ENCODE measurements around the gene PLCG2. TPM values are rescaled to one million over a fixed set of nuclear protein-coding genes. Genes with fewer than 3 reads are reported as not detected.

PLCG2 gene
- total RNA-seq, 2 donors from 2014 or later, result 7.4 to 13.4 TPM

DNA sequence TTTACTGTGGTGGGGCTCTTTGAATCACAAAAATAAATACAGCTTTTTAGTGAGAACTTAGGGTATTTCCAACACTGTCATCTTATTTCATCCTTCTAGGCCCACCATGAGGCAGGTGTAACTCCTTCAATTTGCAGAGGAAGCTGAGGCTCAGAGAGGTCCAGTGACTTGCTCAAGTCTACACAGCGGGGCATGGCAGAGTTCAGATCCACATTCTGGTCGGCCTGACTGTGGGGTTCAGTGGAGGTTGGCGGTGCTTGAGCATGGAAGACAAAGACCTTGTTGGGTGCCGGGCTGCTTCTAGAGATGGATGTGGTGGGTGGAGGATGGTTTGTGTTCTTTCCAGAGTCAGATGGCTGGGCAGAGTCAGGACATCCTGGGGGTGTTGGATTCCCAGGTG is 39.8 kb downstream of the PLCG2 start:
- no peak overlapping the region for H3K4me3 ChIP-seq
- no peak overlapping the region for H3K27ac ChIP-seq
- H3K27me3 ChIP-seq, result no peaks in the 10 kb centered on the region
- DNase-seq (ENCODE audit: low spot score), result no peak
- H3K9me3 ChIP-seq, result no peaks in the 10 kb centered on the region
- peaks cover 0 to 20% of the 10 kb centered on the region in 2 donors for H3K4me1 ChIP-seq
- no peaks in the 10 kb centered on the region for H3K36me3 ChIP-seq
- TF ChIP-seq, protein P1, sequence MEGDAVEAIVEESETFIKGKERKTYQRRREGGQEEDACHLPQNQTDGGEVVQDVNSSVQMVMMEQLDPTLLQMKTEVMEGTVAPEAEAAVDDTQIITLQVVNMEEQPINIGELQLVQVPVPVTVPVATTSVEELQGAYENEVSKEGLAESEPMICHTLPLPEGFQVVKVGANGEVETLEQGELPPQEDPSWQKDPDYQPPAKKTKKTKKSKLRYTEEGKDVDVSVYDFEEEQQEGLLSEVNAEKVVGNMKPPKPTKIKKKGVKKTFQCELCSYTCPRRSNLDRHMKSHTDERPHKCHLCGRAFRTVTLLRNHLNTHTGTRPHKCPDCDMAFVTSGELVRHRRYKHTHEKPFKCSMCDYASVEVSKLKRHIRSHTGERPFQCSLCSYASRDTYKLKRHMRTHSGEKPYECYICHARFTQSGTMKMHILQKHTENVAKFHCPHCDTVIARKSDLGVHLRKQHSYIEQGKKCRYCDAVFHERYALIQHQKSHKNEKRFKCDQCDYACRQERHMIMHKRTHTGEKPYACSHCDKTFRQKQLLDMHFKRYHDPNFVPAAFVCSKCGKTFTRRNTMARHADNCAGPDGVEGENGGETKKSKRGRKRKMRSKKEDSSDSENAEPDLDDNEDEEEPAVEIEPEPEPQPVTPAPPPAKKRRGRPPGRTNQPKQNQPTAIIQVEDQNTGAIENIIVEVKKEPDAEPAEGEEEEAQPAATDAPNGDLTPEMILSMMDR (IDR thresholded peaks at IDR 0.05), result no peak

DNA sequence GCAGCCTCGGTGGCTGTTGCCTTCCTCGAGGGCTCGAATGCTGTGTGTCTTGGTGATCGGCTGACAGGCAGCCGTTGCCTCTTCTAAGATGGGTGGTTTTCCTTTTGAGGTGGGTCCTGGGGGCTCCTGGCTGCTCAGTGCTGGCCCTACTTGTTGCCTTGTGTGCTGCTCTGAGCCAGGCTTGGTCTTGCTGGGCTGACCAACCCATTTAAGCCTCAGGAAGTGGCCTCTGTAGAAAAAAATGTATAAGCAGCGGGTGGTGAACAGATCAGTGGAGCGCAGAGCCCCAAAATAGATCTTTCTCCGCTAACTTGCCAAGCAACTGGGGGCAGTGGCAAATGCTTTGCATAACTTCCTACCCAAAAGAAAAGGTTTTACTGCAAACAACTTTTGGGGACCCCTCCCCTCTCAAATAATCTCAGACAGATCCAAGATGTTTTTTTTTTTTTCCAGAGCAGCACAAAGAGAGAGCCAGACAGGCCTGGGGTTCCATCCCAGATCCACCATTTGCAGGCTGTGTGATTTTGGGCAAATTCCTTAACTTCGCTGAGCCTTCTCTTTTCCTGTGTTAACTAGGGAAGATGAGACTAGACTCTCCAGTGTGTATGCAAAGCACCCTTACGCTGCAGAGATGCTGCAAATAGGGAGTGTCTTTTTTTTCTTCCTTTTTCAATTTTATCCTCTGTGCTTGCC is 42.5 kb downstream of the PLCG2 start:
- Histone ChIP-seq H3K27me3 (no peaks in the 10 kb centered on the region), H3K9me3 (no peaks in the 10 kb centered on the region), H3K36me3 (no peaks in the 10 kb centered on the region), H3K4me1 (peaks cover 0 to 20% of the 10 kb centered on the region in 2 donors), H3K4me3 (no peak overlapping the region), H3K27ac (no peak overlapping the region)
- DNase-seq (ENCODE audit: low spot score), result no peak
- TF ChIP-seq, protein P1 (IDR thresholded peaks at IDR 0.05), result no peak

DNA sequence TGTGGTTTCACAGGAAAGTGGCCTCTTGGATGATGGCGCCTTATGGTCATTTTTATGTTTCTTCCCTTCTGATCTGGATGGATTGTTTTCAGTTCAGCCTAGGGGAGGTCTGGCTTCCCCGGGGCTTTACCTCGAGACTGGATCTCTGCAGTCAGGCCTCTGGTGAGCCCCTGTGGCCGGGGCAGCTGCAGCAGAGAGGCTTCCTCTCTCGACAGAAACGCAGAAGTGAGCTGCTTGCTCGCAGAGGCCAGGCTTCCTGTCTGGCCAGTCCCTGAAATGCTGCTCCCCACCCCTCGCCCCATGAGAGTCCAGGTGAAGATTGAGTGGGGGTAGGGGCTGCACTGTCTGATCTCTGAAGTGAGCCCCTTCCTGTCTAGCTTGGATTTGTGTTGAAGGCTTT is 44.0 kb downstream of the PLCG2 start:
- no peaks in the 10 kb centered on the region for H3K9me3 ChIP-seq
- H3K4me3 ChIP-seq, result no peak overlapping the region
- peaks cover 0 to 11% of the 10 kb centered on the region in 2 donors for H3K4me1 ChIP-seq
- H3K36me3 ChIP-seq, result no peaks in the 10 kb centered on the region
- H3K27ac ChIP-seq, result no peak overlapping the region
- TF ChIP-seq, protein P1 (IDR thresholded peaks at IDR 0.05), result no peak
- H3K27me3 ChIP-seq, result no peaks in the 10 kb centered on the region
- no peak for DNase-seq (ENCODE audit: low spot score)

DNA sequence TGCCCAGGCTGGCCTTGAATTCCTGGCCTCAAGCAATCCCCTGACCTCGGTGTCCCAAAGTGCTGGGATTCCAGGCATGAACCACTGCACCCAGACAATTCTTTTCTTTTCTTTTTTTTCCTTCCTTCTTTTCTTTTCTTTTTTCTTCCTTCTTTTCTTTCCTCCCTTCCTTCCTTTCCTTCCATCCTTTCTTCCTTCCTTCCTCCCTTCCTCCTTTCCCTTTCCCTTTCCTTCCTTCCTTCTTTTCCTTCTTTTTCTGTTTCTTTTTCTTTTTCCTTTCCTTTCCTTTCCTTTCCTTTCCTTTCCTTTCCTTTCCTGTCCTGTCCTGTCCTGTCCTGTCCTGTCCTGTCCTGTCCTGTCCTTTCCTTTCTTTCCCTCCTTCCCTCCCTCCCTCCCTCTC is 44.6 kb downstream of the PLCG2 start:
- H3K27me3 ChIP-seq, result no peaks in the 10 kb centered on the region
- no peak for DNase-seq (ENCODE audit: low spot score)
- H3K9me3 ChIP-seq, result no peaks in the 10 kb centered on the region
- no peak overlapping the region for H3K4me3 ChIP-seq
- H3K4me1 ChIP-seq, result peaks cover 0 to 7% of the 10 kb centered on the region in 2 donors
- no peak overlapping the region for H3K27ac ChIP-seq
- TF ChIP-seq, protein P1 (IDR thresholded peaks at IDR 0.05), result no peak
- no peaks in the 10 kb centered on the region for H3K36me3 ChIP-seq

DNA sequence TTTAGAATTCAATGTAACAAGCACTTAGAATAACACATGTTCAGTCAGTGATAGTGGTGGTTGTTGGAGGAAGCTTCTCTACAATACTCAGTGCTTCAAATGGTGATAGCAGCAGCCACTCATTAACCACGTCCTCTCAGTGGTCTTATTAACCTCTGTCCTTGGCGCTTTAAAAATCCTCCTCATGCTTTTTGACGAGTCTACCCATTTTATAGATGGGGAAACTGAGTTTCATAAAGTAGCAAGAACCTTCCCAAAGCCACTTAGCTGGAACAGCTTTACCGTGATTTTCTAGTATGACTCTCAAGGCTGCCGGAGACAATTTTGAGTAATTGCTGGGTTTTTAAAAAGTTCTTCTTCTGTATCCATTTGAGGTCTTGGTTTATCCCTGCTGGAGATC is 47.4 kb downstream of the PLCG2 start:
- no peaks in the 10 kb centered on the region for H3K36me3 ChIP-seq
- no peak for DNase-seq (ENCODE audit: low spot score)
- H3K4me1 ChIP-seq, result peaks cover 0 to 7% of the 10 kb centered on the region in 2 donors
- no peaks in the 10 kb centered on the region for H3K27me3 ChIP-seq
- no peak overlapping the region for H3K4me3 ChIP-seq
- TF ChIP-seq, protein P1 (IDR thresholded peaks at IDR 0.05), result no peak
- H3K27ac ChIP-seq, result no peak overlapping the region
- H3K9me3 ChIP-seq, result no peaks in the 10 kb centered on the region

Data from right atrium auricular region (tissue), 2 donors.